GF-D8 (cell line): Measurements from ENCODE around the gene RERE.

ENCODE experiments used
- DNase-seq: peaks from one replicate; lab custom pipeline; 2025; lab: John Stamatoyannopoulos, UW

The RERE gene

GRCh38 chr1:8474369-8474768, 343.1 kb downstream of the RERE start:
- no peak for DNase-seq

- DNase-seq, result no peak
These were observed 343.5 kb downstream of the RERE start for GRCh38 chr1:8473891-8474300.

- no peak for DNase-seq
These were observed 344.1 kb downstream of the RERE start for GRCh38 chr1:8473121-8473875.

- DNase-seq, result no peak
These were observed 344.8 kb downstream of the RERE start for GRCh38 chr1:8472668-8473067.

GRCh38 chr1:8471451-8471850, 346.0 kb downstream of the RERE start:
- no peak for DNase-seq

- DNase-seq, result no peak
These were observed 348.7 kb downstream of the RERE start for GRCh38 chr1:8468751-8469150.

GRCh38 chr1:8467308-8467707, 350.1 kb downstream of the RERE start:
- no peak for DNase-seq

GRCh38 chr1:8465692-8466091, 351.7 kb downstream of the RERE start:
- DNase-seq, result no peak

GRCh38 chr1:8465013-8465412, 352.4 kb downstream of the RERE start:
- DNase-seq, result no peak

GRCh38 chr1:8464377-8464776, 353.1 kb downstream of the RERE start:
- no peak for DNase-seq

- no peak for DNase-seq
These were observed 354.1 kb downstream of the RERE start for GRCh38 chr1:8463144-8463927.

- no peak for DNase-seq
These were observed 355.0 kb downstream of the RERE start for GRCh38 chr1:8462371-8462892.

GRCh38 chr1:8461351-8462110, 355.9 kb downstream of the RERE start:
- no peak for DNase-seq

GRCh38 chr1:8460784-8461183, 356.7 kb downstream of the RERE start:
- DNase-seq, result no peak

- DNase-seq, result no peak
These were observed 357.3 kb downstream of the RERE start for GRCh38 chr1:8460132-8460544.

GRCh38 chr1:8458607-8459006, 358.8 kb downstream of the RERE start:
- no peak for DNase-seq

GRCh38 chr1:8457760-8458381, 359.6 kb downstream of the RERE start:
- DNase-seq, result peak; percentile 9

GRCh38 chr1:8456991-8457390, 360.4 kb downstream of the RERE start:
- DNase-seq, result no peak

GRCh38 chr1:8456308-8456912, 361.0 kb downstream of the RERE start:
- DNase-seq, result no peak

- no peak for DNase-seq
These were observed 361.6 kb downstream of the RERE start for GRCh38 chr1:8455700-8456307.

GRCh38 chr1:8450312-8450711, 367.1 kb downstream of the RERE start:
- DNase-seq, result no peak
